ENCODE measurements around the gene ARHGAP28.

ARHGAP28 gene

GRCh38 chr18:6963452-6964097 is 234.1 kb downstream of the ARHGAP28 start:
- H3K4me3 ChIP-seq (ENCODE audit: low read depth, low read length): no peak overlapping the region
- DNase-seq (ENCODE audit: low read depth): no peak
- TF ChIP-seq CTCF (IDR thresholded peaks at IDR 0.05; ENCODE audit: low read depth, low read length, missing control alignments): no peak
